Nucleus accumbens (tissue), 56 donors: ENCODE results near the gene ARL4D.

Source experiments
- DNase-seq, 56 donors: peaks; one replicate each; lab custom pipeline; 2025; lab: John Stamatoyannopoulos, UW

ARL4D gene

GRCh38 chr17:43449470-43450248, 50.9 kb downstream of the ARL4D start:
- no peak for DNase-seq
